Progenitor cell of endocrine pancreas (in vitro differentiated cells): ENCODE data around the gene NKAIN2. TPM values are rescaled to one million over a fixed set of nuclear protein-coding genes. Genes with fewer than 3 reads are reported as not detected.
"Not testable (repeated sequence)": the region's sequence is repeated elsewhere in the genome, so short reads cannot be mapped to it uniquely, and the experiment has no call there.

Experiments
- DNase-seq: peaks from one replicate; pipeline ENCODE4 v3.0.0; 2021; ENCODE audit warnings: low spot score; ENCODE audit not compliant: unreplicated experiment
- H3K27ac Mint-ChIP-seq: 2 replicates; pipeline ENCODE4 v1.8.0; 2021; ENCODE audit warnings: mild to moderate bottlenecking, moderate library complexity, mixed read lengths
- H3K27me3 Mint-ChIP-seq: 2 replicates; pipeline ENCODE4 v1.8.0; 2021; ENCODE audit warnings: mixed read lengths
- H3K36me3 Mint-ChIP-seq: 2 replicates; pipeline ENCODE4 v1.8.0; 2022; ENCODE audit warnings: mixed read lengths; ENCODE audit not compliant: insufficient read depth
- H3K4me1 Mint-ChIP-seq: 2 replicates; pipeline ENCODE4 v1.8.0; 2021; ENCODE audit warnings: low read depth, mixed read lengths
- H3K4me3 Mint-ChIP-seq: 2 replicates; pipeline ENCODE4 v1.8.0; 2021; ENCODE audit warnings: low read depth, mild to moderate bottlenecking, moderate library complexity, mixed read lengths
- H3K9me3 Mint-ChIP-seq: 2 replicates; pipeline ENCODE4 v1.8.0; 2021; ENCODE audit warnings: low read depth, mixed read lengths
- CTCF ChIP-seq: fragments of 200-600 bp; sonication (generic); IDR thresholded peaks from one replicate; pipeline ENCODE4 v1.5.0; 2021; ENCODE audit warnings: antibody characterized with exemption, mild to moderate bottlenecking; ENCODE audit not compliant: unreplicated experiment
- total RNA-seq: library from RNA; stranded (reverse); gene quantifications from 2 replicates; pipeline ENCODE4 v1.2.1, GENCODE V29; 2021

The NKAIN2 gene
- total RNA-seq, 1 donor from 2014 or later, result 2.5 TPM

GRCh38 chr6:123980311-123980710 lies 176.6 kb downstream of the NKAIN2 start:
- Mint-ChIP-seq H3K27ac (no peak overlapping the region), H3K4me1 (peaks cover 1% of the 10 kb centered on the region), H3K9me3 (no peaks in the 10 kb centered on the region), H3K27me3 (no peaks in the 10 kb centered on the region), H3K4me3 (no peak overlapping the region), H3K36me3 (no peaks in the 10 kb centered on the region)
- no peak for DNase-seq
- TF ChIP-seq CTCF, result no peak

DNA sequence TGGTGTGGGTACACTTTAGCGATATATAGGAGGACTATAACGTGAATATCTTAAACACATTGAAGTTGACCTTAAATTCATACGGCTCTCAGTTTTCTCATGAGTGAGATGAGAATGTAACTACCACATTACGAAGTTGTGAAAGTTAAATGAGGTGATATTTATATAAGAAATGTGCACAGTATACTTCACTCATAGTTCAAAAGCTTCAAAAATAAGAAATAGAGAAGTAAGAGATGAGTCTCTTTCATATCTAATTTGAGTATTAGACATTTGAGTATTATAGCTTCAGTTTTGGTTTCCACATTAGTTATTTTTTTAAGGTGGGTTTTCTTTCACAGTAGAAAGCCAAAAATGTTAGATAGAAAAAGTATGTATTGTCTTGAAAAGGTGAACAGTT lies 183.3 kb downstream of the NKAIN2 start:
- Mint-ChIP-seq H3K27ac (no peak overlapping the region), H3K4me1 (peaks cover 1% of the 10 kb centered on the region), H3K36me3 (no peaks in the 10 kb centered on the region), H3K9me3 (no peaks in the 10 kb centered on the region), H3K27me3 (no peaks in the 10 kb centered on the region), H3K4me3 (no peak overlapping the region)
- no peak for TF ChIP-seq CTCF
- DNase-seq, result no peak

- DNase-seq, H3K4me1 Mint-ChIP-seq, H3K36me3 Mint-ChIP-seq: not testable (repeated sequence)
These were observed 186.3 kb downstream of the NKAIN2 start for GRCh38 chr6:123989918-123990317.

DNA sequence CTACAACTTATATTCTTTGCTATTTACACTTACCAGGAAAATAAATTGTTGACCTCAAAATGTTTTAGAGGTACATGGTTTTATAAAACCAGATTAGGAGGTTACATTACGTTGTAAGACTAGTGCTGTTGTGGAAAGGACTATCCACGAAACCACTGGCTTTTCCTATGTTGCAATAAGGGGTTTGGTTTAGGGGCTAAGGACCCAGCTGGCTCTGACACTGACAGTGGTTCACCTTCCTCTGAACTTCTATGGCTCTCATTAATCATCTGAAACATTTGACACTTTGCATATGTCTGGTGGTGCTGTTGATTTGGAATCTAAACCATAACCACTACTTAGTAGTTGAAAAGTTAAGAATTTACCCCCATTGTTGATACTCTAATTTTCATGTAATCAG lies 186.7 kb downstream of the NKAIN2 start:
- H3K4me1 Mint-ChIP-seq, result peaks cover 11% of the 10 kb centered on the region
- H3K9me3 Mint-ChIP-seq, result no peaks in the 10 kb centered on the region
- H3K4me3 Mint-ChIP-seq, result no peak overlapping the region
- no peak overlapping the region for H3K27ac Mint-ChIP-seq
- DNase-seq, result no peak
- H3K27me3 Mint-ChIP-seq, result no peaks in the 10 kb centered on the region
- TF ChIP-seq CTCF, result no peak
- H3K36me3 Mint-ChIP-seq, result no peaks in the 10 kb centered on the region

More at GRCh38 chr6:123989918-123990317, 186.3 kb downstream of the NKAIN2 start:
- H3K4me3 Mint-ChIP-seq, H3K9me3 Mint-ChIP-seq, H3K27me3 Mint-ChIP-seq, H3K27ac Mint-ChIP-seq: not testable (repeated sequence)

GRCh38 chr6:123994168-123994567 lies 190.5 kb downstream of the NKAIN2 start:
- Mint-ChIP-seq H3K4me1 (peaks cover 11% of the 10 kb centered on the region), H3K36me3 (no peaks in the 10 kb centered on the region), H3K27me3 (no peaks in the 10 kb centered on the region), H3K9me3 (no peaks in the 10 kb centered on the region), H3K27ac (no peak overlapping the region), H3K4me3 (no peak overlapping the region)
- no peak for DNase-seq
- TF ChIP-seq CTCF, result no peak

DNA sequence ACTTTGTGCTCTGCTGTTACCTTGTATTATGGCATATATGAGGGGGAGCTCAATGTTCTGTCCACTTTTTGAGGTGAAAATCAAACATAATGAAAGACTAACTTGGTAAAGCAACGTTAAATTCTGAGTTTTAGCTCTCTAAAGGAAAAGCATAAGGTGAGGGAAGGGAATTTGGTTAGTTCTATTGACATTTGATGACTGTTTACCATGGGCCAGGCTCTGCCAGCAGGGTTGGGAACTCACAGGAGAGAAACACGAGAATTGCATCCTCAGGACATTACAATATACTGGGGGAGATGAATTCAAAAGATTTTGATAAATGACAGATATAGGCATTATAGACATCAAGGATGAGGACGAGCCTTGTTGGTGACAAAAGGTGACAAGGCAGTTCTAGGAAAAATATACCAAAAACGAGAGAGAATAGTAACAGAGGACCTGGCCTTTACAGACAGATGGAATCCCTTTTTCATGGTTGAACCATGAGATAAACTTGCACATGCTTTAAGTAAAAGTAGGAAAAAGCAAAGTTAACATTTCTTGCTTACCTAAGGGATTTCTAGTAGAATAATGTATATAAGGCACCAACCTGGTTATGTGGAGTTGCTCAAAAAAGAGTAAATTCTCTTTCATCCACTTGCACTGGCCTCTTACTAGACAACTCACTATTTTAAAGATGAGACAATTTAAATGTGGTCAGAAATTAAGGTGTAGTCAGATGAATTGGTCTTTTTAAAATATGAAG lies 191.4 kb downstream of the NKAIN2 start:
- DNase-seq, result no peak
- Mint-ChIP-seq H3K9me3 (no peaks in the 10 kb centered on the region), H3K36me3 (no peaks in the 10 kb centered on the region), H3K27ac (no peak overlapping the region), H3K27me3 (no peaks in the 10 kb centered on the region), H3K4me3 (no peak overlapping the region), H3K4me1 (peaks cover 11% of the 10 kb centered on the region)
- TF ChIP-seq CTCF, result no peak
